NOMO-1 treated with dmso at 0.1 percent for 144 hours (cell line): ENCODE measurements around the gene GNAI1.

Source experiments
- DNase-seq: peaks from one replicate; lab custom pipeline; 2025; ENCODE audit not compliant: unreplicated experiment; lab: John Stamatoyannopoulos, UW

GNAI1 gene

DNA sequence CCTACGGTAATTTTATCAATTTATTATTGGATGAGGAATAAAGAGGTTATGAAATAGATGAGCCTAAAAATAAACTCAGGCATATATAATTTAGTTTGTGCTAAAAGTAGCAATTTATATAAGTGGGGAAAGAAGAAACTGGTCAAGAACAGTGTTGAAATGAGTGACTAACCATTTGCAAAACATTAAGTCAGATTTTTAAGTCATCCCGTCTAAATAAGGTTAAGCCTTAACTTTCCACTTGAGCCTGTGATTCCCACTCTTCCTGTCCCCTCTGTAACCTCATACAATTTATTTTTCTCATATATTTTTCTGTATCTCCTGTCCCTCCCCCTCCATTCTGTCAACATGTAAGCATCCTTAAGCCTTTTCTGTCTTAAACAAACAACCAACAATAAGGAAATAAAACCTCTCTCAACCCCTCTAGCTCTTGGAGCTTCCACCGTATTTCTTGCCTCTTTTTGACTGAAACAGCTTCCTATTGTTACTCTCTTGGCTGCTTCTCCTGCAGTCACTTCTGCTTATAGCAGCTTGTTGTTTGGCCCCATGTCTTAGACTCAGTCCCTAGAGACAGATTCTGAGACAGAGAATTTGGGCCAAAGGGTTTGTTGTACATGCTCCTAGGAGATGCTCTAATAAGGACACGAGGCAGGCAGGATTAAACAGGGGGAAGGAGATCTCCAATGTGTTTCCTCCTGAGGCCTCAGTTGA is 109.7 kb downstream of the GNAI1 start:
- DNase-seq = peak; percentile 27

- DNase-seq = no peak
These were observed 112.5 kb downstream of the GNAI1 start for GRCh38 chr7:80247144-80247543.

DNA sequence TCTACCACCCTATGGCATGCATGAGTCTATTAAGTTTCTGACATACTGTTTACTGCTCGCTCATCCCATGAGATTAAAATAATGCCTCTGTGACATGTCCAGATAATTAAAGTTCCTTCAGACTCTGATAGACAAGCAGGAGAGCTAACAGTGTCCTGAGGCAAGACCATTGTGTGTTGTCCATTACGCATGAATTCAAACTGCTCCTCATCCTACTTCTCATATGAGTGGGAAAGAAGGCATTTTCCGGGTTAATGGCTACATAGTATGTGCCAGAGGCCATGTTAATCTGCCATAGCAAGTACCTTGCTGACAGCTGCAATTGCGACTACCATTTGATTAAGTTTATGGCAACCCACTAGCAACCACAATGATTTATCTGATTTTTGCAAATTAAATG is 113.3 kb downstream of the GNAI1 start:
- no peak for DNase-seq

DNA sequence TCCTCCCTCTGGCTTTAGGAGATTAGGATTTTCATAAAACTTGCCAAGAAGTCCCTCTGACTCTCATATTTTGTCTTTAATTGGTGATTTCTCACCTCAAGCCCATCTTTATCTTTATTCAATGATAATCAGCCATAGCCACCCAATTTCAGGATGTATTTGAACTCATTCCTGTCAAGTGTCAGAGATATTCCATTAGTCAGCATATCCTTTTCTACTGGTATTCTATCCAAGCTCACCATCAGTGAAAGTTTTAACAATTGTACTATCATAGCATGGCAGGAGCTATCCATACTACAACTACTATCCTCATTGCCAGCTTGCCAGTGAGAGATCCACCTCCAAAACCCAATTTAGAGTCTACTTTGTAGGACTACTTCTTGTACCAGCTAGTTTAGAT is 114.6 kb downstream of the GNAI1 start:
- no peak for DNase-seq

- no peak for DNase-seq
These were observed 115.1 kb downstream of the GNAI1 start for GRCh38 chr7:80249619-80250295.

- DNase-seq = no peak
These were observed 118.6 kb downstream of the GNAI1 start for GRCh38 chr7:80253237-80253636.

DNA sequence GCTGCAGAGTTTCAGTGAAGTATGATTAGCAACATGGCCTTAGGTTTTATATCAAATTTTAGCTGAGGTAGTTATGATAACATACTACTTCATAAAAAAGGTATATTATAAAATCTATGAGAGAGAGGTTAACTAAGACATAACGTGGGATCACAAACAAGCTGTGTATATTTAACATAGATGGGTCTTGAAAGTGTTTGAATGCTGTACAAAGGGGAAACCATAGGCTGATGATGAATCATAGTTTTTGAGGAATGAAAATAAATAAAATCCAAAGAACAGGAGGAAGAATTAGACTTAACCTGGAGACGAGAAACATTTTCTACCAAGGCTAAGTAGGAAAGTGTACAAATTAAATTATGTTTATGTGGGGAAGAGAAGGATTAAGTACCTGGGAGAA is 119.0 kb downstream of the GNAI1 start:
- DNase-seq = no peak

DNA sequence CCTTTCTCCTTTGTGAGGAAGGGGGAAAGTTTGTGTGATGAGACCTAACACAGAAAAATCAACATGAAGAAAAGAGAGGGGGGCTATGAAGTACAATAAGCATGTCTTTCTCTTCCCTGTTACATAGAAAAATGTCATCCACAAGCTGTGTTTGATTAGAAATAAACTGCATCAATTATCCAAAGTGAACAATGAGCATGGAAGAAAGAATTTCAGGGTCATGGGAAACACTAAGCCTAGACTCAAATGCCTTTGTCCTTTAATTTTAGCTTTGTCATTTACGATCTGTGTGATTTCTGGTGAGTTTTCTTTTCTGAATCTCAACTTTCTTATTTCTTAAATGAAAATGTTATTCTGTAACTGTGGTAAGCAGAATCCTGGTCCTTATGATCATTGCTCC is 121.0 kb downstream of the GNAI1 start:
- no peak for DNase-seq

DNA sequence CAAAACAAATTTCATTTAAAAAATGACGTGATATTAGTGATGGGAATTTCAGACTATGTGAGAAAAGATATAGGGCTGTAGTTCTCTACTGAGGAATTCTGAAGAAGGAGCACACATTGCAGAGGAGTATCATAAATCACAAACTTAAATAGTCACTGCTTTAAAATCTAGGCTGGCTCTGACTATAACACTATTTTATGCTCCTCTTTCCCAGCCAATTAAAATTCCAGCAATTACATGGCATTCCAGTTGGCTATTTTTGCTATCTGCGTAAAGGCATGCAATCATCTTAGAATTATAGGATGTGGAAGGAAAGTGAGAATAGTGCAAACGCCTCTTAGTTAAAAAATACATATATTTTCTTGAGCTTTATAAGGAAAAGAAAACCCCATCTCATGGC is 123.1 kb downstream of the GNAI1 start:
- DNase-seq = no peak

GRCh38 chr7:80260606-80261005 is 126.0 kb downstream of the GNAI1 start:
- no peak for DNase-seq

GRCh38 chr7:80263333-80263732 is 128.7 kb downstream of the GNAI1 start:
- DNase-seq = peak; percentile 35

DNA sequence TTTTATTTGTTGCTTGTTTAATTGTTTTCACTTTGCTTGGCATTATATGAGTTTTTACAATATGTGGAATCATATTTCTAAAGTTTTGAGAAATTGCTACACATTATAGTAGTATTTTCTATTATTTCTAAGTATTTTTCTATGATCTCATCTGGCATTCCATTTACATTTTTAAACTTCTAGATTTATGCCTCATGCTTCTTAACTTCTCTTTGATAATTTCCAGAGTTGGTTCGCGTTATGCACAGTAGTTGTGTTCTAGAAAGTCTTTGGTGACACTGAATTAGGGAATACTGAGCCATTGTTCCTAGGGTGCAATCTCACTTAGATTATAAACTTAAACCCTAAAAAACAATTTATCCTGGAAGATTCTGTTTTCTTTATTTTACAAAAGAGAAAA is 129.2 kb downstream of the GNAI1 start:
- DNase-seq = no peak

GRCh38 chr7:80264769-80265495 is 130.3 kb downstream of the GNAI1 start:
- DNase-seq = no peak

DNA sequence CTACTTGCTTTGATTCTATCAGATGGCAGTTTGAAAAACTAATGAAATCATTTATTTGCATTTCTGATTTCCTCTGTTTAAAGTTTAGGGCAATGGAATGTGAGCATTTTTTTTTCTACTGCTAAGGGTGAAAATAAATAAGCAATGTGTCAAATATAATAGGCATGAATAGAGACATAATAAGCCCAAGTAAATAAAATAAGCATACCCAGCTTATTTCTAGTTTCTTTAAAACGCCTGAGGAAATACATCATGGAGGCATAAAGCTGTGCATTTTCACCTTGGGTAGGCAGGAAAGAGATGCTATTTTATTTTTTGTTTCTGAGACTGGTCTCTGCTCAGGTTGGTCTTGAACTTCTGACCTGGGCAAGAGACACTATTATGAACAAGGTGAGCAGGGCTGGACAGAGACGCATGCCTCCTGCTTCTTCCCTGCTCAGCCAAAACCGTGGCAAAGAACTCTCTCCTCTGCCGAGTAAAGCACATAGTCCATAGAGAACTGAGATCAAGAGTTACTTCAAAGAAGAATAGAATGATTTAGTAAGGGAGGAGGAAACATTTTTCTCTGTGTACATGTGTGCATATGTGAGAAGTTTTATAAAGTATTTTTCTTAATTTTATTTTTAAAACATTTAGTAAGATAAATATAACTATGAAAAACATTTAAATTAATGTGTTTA is 138.1 kb downstream of the GNAI1 start:
- DNase-seq = no peak

DNA sequence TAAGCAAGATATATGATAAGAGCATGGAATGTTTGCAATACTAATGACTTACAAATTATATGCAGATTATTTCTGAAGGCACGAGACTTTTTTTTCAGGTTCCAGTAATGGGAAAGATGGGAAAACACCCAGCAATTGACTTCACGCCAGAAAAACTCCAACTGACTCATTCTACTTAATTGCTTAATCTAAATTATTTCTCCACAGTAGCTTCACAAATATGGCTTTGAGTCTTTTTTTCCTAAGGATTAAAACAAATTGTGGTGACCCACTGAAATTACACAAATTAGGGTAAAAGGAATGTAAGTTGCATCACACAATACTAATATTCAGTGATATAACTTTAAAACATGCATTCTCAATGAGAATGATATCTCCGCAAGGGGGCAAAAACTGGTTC is 138.7 kb downstream of the GNAI1 start:
- DNase-seq = no peak

DNA sequence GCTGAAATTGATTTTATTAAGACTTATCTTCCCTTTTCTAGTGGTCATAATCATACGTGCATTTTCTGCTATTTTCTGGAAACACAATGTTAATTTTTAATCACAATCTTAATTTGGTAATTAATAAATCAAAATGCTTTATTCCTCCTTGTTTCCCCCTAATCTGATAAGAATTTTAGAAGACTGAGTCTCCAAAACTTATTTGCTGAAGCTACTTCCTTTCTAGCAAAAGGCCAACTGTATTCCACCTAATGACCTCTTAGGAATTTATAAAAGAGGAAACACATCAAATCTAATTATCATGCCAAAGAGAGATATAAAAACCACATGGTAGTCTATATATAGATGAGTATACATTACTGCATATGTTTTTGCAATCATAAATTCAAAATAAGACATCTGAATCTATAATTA is 140.6 kb downstream of the GNAI1 start:
- DNase-seq = peak; percentile 60
